ENCODE measurements around the gene SPDYE2B. TPM values are rescaled to one million over a fixed set of nuclear protein-coding genes. Genes with fewer than 3 reads are reported as not detected.
"Not testable (repeated sequence)": the region's sequence is repeated elsewhere in the genome, so short reads cannot be mapped to it uniquely, and the experiment has no call there.

SPDYE2B gene
- total RNA-seq, 1 experiment from 2014 or later = not detected

DNA sequence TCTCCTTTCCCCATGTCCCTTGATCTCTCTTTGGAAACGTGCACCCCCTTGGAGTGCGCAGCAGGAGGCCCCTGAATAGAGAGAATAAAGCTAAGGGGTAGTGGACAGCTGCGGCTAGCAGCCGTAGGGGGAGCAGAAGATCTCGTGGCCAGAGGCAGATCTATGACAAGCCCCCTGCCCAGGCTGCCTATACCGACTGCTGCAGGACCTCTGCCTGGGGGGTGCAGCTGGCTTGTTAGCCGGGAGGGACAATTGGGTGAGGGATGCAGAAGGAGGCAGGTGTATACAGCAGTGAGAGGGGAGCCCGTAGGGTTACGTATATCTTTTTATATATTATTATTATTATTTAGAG is 21.8 kb downstream of the SPDYE2B start:
- not testable (repeated sequence) for H3K4me1 ChIP-seq (replicated peaks); H3K4me3 ChIP-seq; H3K27me3 ChIP-seq (replicated peaks); H3K36me3 ChIP-seq; H3K9me3 ChIP-seq (replicated peaks); DNase-seq (ENCODE audit: low read depth in 1 of 2, low spot score in 2 of 2); H3K27ac ChIP-seq

DNA sequence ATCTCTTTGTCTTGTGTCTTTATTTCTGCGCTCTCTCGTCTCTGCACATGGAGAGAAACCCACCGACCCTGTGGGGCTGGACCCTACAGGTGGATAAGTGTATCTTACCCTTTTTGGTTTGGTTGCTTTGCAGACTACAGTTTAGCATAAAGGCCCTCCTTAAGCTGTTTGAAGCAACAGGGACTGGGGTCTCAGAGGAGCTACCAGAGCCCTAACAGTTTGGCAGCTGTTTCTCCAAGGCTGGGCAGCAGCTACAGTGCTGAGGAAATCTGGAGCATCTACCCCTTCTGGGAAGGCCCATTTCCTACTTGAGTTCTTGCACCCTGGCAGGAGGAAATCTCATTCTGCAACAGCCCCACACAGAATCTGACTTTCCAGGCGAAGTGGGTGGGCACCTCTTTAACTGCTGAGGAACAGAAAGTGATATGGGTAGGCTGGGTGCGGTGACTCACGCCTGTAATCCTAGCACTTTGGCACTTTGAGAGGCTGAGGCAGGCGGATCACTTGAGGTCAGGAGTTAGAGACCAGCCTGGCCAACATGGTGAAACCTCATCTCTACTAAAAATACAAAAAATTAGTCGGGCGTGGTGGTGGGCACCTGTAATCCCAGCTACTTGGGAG is 23.4 kb downstream of the SPDYE2B start:
- H3K4me1 ChIP-seq (replicated peaks); DNase-seq (ENCODE audit: low read depth in 1 of 2, low spot score in 2 of 2); H3K27ac ChIP-seq; H3K36me3 ChIP-seq; H3K4me3 ChIP-seq; H3K27me3 ChIP-seq (replicated peaks); H3K9me3 ChIP-seq (replicated peaks): not testable (repeated sequence)

DNA sequence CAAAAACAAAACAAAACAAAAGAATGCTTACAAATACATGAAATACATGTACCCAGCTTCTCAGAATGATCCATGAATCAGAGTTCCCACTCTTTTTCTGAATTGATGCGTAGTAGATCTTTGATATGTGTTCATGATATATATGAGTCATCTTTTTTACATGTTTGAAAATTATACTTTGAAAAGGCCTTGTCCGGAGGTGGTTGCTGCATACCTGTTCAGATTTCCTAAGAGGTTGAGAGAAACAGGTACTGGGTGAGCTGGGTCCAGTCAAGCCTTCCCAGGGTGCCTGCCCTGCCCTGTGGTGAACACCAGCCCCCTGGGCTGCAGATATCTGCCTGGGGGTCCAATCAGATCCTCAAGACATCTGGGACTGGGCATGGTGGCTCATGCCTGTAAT is 25.4 kb downstream of the SPDYE2B start:
- not testable (repeated sequence) for H3K36me3 ChIP-seq; H3K27ac ChIP-seq; H3K9me3 ChIP-seq (replicated peaks); H3K4me1 ChIP-seq (replicated peaks); H3K27me3 ChIP-seq (replicated peaks); H3K4me3 ChIP-seq; DNase-seq (ENCODE audit: low read depth in 1 of 2, low spot score in 2 of 2)

DNA sequence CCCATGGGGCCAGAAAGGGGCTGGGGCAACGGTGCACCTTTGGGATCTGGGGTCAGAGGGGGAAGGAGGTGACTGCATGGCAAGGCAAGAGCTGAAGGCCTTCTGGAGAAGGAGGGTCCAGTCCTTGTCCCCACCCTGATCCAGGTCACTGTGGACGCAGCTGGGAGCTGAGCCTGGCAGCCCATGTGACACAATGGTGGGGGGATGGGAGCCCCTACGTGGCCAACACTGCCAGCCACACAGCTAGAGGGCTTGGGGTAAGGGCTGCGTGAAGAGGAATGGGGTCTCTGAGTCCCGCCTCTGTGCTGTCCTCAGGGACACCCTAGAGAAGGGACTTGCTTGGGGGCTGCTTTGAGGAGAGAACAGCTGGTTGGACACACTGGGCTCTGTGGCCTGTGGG is 30.7 kb downstream of the SPDYE2B start:
- not testable (repeated sequence) for H3K4me1 ChIP-seq (replicated peaks); H3K4me3 ChIP-seq; H3K36me3 ChIP-seq; H3K27me3 ChIP-seq (replicated peaks); H3K27ac ChIP-seq; H3K9me3 ChIP-seq (replicated peaks); DNase-seq (ENCODE audit: low read depth in 1 of 2, low spot score in 2 of 2)

DNA sequence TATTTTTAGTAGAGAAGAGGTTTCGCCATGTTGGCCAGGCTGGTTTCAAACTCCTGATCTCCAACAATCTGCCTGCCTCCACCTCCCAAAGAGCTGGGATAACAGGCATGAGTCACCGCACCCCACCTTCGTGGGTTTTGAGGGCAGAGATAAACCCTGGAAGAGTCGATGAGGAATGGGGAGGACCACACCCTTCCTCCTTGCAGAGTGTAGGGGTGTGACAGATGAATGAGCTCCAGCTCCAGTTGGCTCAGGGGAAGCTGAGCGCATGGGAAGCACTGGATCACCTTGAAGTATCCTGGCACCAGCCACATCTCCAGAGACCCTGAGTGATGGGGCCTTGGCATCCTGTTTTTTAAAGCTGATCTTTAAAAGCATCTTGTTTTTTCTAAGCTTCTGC is 32.4 kb downstream of the SPDYE2B start:
- not testable (repeated sequence) for H3K4me3 ChIP-seq; H3K9me3 ChIP-seq (replicated peaks); H3K36me3 ChIP-seq; H3K27me3 ChIP-seq (replicated peaks); H3K27ac ChIP-seq; DNase-seq (ENCODE audit: low read depth in 1 of 2, low spot score in 2 of 2); H3K4me1 ChIP-seq (replicated peaks)

DNA sequence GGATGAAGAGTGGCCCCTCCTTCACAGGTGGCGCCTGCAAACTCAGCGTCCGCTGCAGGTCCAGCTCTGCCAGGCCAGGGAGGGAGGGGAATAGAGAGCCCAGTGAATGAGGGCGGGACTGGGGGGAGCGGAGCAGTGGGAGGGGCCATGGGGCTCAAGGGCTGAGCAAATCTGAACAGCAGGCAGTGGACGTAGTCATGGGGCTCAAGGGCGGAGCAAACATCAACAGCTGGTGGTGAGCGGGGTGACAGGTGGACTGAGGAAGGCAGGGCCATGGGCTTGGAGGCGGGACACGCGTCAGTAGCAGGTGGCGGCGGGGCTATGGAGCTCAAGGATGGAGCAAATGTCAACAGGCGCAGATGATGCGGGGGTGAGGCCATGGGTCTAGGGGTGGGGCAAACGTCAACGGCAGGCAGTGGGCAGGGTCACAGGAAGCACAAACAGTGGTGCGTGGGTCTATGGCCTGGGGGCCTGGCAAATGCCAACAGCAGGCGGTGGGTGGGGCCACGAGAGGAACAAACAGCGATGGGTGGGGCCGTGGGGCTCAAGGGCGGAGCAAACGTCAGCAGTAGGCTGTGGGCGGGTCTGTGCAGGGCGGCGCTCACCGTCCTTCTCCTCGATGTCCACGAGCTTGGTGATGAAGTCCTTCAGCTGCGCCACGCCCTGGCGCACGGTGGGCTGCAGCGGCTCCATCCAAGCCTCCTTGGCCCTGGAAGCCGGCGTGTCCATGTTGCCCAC is 38.3 kb downstream of the SPDYE2B start:
- not testable (repeated sequence) for H3K27me3 ChIP-seq (replicated peaks)

DNA sequence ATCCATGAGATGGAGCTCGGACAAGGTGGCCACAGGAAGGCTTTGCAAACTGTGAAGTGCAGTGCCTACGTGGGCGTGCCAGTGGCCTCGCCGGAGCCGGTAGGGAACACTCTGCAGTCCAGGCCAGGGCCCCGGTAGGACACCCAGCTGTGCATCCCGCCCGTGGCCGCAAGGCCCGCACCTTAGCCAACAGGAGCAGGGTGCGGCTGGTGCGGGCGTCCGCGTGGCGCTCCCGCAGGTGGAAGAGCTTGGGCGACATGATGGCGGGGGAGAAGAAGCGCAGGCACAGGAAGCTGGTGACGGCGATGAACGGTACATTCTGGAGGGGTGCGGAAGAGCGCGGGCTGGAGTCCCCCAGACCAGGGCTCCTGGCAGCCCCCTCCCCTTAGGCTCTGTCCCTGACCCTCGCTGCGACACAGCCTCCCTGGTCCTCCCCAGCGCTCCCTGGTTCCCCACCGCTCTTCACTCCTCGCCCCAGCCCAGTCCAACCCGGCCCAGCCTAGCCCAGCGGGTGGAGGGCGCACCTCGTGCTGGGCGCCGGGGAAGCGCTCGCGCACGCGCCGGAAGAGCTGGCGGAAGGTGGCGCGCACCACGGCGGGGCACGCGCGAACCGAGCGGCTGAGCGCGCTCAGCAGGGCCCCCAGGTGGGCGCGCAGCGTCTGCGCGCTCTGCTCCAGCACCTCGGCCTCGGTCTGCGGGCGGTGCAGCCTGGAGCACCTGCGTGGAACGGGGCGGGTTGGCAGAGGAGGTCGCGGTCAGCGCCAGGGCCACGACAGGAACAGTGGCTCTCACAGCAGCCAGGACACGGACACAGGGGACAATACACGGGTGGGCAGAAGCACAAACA is 39.5 kb downstream of the SPDYE2B start:
- H3K27me3 ChIP-seq (replicated peaks); H3K36me3 ChIP-seq; H3K4me3 ChIP-seq; DNase-seq (ENCODE audit: low read depth in 1 of 2, low spot score in 2 of 2); H3K4me1 ChIP-seq (replicated peaks); H3K27ac ChIP-seq; H3K9me3 ChIP-seq (replicated peaks): not testable (repeated sequence)

More for the DNA sequence above, 38.3 kb downstream of the SPDYE2B start:
- not testable (repeated sequence) for DNase-seq (ENCODE audit: low read depth in 1 of 2, low spot score in 2 of 2); H3K4me1 ChIP-seq (replicated peaks); H3K9me3 ChIP-seq (replicated peaks); H3K36me3 ChIP-seq; H3K4me3 ChIP-seq; H3K27ac ChIP-seq

DNA sequence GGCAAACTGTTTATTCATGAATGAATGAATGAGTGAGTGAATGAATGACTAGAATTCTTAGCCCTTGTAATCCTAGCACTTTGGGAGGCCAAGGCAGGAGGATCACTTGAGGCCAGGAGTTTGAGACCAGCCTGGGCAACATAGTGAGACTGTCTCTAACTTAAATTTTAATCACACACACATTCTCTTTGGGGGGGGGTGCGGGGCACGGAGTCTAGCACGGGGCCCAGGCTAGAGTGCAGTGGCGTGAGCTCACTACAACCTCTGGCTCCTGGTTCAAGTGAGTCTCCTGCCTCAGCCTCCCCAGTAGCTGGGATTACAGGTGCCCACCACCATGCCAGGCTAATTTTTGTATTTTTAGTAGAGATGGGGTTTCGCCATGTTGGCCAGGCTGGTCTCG is 40.5 kb downstream of the SPDYE2B start:
- H3K27ac ChIP-seq; H3K4me1 ChIP-seq (replicated peaks); H3K4me3 ChIP-seq; H3K9me3 ChIP-seq (replicated peaks); H3K27me3 ChIP-seq (replicated peaks); DNase-seq (ENCODE audit: low read depth in 1 of 2, low spot score in 2 of 2); H3K36me3 ChIP-seq: not testable (repeated sequence)

DNA sequence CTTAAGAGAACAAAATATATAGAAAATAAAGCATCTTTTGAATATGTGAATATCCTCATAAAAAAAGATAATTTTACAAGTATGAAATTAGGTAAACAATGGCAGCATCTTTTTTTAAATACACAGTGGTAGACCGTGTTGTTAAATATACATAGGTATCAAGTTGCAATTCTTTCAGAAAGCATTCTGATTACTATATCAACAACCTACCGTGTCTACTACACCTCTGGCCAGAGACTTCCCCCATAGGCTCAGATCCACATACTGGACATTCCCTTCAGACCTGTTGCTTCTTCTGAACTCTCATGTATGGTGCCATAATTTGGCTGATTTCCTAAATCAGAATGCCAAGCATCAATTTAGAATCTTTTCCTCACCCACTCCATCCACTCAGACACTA is 43.9 kb downstream of the SPDYE2B start:
- H3K9me3 ChIP-seq (replicated peaks); H3K4me1 ChIP-seq (replicated peaks); H3K4me3 ChIP-seq; H3K27ac ChIP-seq; H3K27me3 ChIP-seq (replicated peaks); H3K36me3 ChIP-seq; DNase-seq (ENCODE audit: low read depth in 1 of 2, low spot score in 2 of 2): not testable (repeated sequence)

DNA sequence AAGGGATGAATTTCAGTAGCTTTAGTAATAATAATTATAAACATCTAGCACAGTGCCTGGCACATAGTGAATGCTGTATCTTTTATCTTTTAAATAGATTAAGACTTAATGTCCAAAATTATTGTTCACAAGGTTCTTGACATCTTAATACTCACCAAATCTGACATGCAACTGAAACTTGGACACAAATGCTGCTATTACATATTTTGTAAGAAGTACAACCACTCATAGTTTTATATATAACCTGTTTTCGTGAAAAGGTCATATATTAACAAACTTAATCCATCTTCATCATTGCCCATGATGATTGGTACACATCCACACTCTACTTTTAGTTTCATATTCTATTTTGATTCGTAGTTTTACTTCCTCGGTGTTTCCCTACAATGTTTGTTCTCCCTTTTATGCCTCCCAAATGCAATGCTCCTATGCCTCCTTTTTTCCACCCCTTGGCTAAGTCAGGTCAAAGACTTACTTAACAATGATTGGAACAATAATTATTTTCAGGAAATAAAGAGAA is 45.0 kb downstream of the SPDYE2B start:
- not testable (repeated sequence) for H3K4me3 ChIP-seq; H3K4me1 ChIP-seq (replicated peaks); H3K9me3 ChIP-seq (replicated peaks); H3K27me3 ChIP-seq (replicated peaks); H3K36me3 ChIP-seq; H3K27ac ChIP-seq; DNase-seq (ENCODE audit: low read depth in 1 of 2, low spot score in 2 of 2)

DNA sequence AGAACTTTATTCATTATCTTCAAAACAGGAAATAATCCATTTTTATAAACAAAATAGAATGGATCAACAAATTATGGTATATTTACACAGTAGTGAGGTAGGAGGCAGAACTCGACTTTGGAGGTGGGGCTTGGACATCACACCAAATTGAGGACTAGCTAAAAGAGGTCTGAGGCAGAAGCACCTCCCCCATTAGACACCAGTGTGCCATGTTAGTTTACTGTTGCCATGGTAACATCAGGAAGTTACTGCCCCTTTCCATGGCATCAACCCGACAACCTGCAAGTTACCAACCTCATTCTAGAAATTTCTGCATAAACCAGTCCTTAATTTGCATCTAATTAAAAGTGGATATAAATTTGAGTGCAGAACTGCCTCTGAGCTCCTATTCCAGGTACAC is 45.9 kb downstream of the SPDYE2B start:
- not testable (repeated sequence) for H3K4me1 ChIP-seq (replicated peaks); DNase-seq (ENCODE audit: low read depth in 1 of 2, low spot score in 2 of 2); H3K27ac ChIP-seq; H3K9me3 ChIP-seq (replicated peaks); H3K27me3 ChIP-seq (replicated peaks); H3K36me3 ChIP-seq; H3K4me3 ChIP-seq

DNA sequence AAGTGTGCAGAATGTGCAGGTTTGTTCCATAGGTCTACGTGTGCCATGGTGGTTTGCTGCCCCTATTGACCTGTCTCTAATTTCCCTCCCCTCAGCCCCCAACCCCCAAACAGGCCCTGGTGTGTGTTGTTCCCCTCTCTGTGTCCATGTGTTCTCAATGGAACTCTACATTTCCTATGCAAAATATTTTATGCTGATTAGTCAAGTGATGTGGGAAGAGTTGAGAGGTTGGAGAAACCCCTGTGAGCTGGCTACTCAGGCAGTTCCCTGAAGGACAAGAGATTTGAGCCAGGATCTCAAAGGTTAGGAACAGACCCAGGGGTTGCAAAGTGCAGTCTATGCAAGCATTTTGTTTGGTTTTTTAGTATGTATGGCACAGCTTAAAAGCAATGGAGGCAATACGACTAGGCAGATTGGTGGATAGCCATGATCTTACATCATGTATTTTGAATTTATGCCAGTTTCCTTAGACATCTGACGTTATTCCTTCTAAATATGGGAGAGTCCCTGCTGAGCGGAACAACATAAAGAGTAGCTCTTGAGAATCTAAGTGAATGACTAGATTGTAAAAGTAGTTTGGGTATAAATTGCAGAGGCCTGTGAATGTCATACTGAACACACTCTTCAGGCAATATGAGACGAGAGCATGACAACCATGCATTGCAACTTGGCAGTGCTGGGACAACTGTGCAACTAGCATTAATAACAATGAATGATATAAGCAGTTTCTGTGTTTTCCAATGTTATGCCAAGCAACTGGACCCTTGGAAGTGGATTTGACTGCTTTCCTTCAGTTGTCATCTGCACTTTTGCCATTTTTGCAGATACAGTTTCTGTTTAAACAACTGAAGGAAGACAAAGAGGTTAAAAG is 47.8 kb downstream of the SPDYE2B start:
- not testable (repeated sequence) for H3K36me3 ChIP-seq

DNA sequence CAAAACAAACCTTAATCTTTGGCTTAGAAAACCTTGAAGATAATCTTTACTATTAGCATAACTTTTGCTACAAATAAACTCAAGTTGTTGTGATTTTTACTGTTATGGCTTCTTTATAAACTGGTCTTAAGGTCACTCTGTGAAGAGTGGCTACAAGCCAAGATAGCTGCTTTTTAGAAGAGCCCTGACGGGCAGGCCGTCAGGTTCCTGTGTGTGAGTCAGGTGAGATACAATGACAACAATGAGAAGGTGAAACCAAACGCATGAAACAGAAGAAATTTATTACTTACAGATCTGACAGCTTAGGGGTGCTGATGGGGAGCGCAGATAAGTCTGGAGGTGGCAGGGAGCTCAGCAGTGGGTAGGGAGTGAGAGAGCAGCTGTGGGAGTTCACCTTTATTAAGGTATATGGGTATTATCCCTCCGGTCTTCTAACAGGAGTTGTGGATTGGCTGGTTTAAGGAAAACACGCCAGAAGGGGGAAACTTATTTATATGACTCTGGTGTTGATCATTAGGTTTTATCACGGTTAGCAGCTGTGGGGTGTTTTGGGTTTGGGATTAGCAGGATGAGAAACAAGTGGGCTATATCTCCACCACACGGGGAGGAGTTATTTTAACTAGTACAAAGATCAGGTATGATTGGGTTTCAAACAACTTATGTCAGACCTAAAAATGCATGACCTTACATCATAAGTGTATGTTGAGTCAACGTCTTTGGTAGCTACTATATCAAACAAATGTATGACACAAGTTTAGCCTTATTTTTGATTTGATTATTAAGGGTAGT is 49.0 kb downstream of the SPDYE2B start:
- not testable (repeated sequence) for H3K4me1 ChIP-seq (replicated peaks); DNase-seq (ENCODE audit: low read depth in 1 of 2, low spot score in 2 of 2); H3K4me3 ChIP-seq; H3K9me3 ChIP-seq (replicated peaks); H3K27ac ChIP-seq; H3K27me3 ChIP-seq (replicated peaks); H3K36me3 ChIP-seq

More for the DNA sequence above, 47.8 kb downstream of the SPDYE2B start:
- DNase-seq (ENCODE audit: low read depth in 1 of 2, low spot score in 2 of 2); H3K4me3 ChIP-seq; H3K27me3 ChIP-seq (replicated peaks); H3K27ac ChIP-seq; H3K4me1 ChIP-seq (replicated peaks); H3K9me3 ChIP-seq (replicated peaks): not testable (repeated sequence)
